Effector memory CD4-positive, alpha-beta T cell (primary cell): Measurements from ENCODE around the gene SAMSN1.

ENCODE experiments used
- DNase-seq, 3 donors: peaks; one replicate each; pipeline ENCODE4 v3.0.0-alpha.2; 2020
- H3K27ac ChIP-seq: 2 replicates; pipeline ENCODE4 v1.7.0; 2013; ENCODE audit warnings: mild to moderate bottlenecking, low read length, moderate library complexity; ENCODE audit not compliant: insufficient read depth, poor library complexity, severe bottlenecking
- H3K27me3 ChIP-seq: replicated peaks from 2 replicates; pipeline ENCODE4 v1.7.0; 2013; ENCODE audit warnings: mild to moderate bottlenecking, low read length; ENCODE audit not compliant: insufficient read depth, control insufficient read depth, poor library complexity, severe bottlenecking
- H3K36me3 ChIP-seq: 2 replicates; pipeline ENCODE4 v1.7.0; 2013; ENCODE audit warnings: mild to moderate bottlenecking, low read length, moderate library complexity; ENCODE audit not compliant: control insufficient read depth, insufficient read depth
- H3K4me1 ChIP-seq: 2 replicates; pipeline ENCODE4 v1.7.0; 2013; ENCODE audit warnings: low read length, mild to moderate bottlenecking; ENCODE audit not compliant: control insufficient read depth, insufficient read depth, poor library complexity, severe bottlenecking
- H3K4me3 ChIP-seq: 2 replicates; pipeline ENCODE4 v1.7.0; 2013; ENCODE audit warnings: low read length, low read depth, mild to moderate bottlenecking; ENCODE audit not compliant: insufficient read depth, poor library complexity, severe bottlenecking
- H3K9me3 ChIP-seq: 2 replicates; pipeline ENCODE4 v1.7.0; 2013; ENCODE audit warnings: mild to moderate bottlenecking, low read length, moderate library complexity; ENCODE audit not compliant: control insufficient read depth

Gene SAMSN1

GRCh38 chr21:14584357-14585095, 38.4 kb upstream of the SAMSN1 start:
- H3K9me3 ChIP-seq, result no peaks in the 10 kb centered on the region
- no peaks in the 10 kb centered on the region for H3K27me3 ChIP-seq
- H3K27ac ChIP-seq, result no peak overlapping the region
- no peaks in the 10 kb centered on the region for H3K4me1 ChIP-seq
- no peaks in the 10 kb centered on the region for H3K36me3 ChIP-seq
- DNase-seq, result no peak
- H3K4me3 ChIP-seq, result no peak overlapping the region

- Histone ChIP-seq H3K36me3 (no peaks in the 10 kb centered on the region), H3K27me3 (no peaks in the 10 kb centered on the region), H3K4me1 (no peaks in the 10 kb centered on the region), H3K27ac (no peak overlapping the region), H3K9me3 (no peaks in the 10 kb centered on the region), H3K4me3 (no peak overlapping the region)
- DNase-seq, result no peak
These were observed 37.6 kb upstream of the SAMSN1 start for GRCh38 chr21:14583629-14584255.

- no peaks in the 10 kb centered on the region for H3K36me3 ChIP-seq
- H3K9me3 ChIP-seq, result no peaks in the 10 kb centered on the region
- H3K4me1 ChIP-seq, result no peaks in the 10 kb centered on the region
- DNase-seq, result no peak
- H3K27ac ChIP-seq, result no peak overlapping the region
- H3K27me3 ChIP-seq, result no peaks in the 10 kb centered on the region
- no peak overlapping the region for H3K4me3 ChIP-seq
These were observed 37.0 kb upstream of the SAMSN1 start for GRCh38 chr21:14582934-14583628.

- Histone ChIP-seq H3K27ac (no peak overlapping the region), H3K36me3 (no peaks in the 10 kb centered on the region), H3K9me3 (no peaks in the 10 kb centered on the region), H3K4me1 (no peaks in the 10 kb centered on the region), H3K27me3 (no peaks in the 10 kb centered on the region), H3K4me3 (peak overlapping the region; percentile 29)
- peak in 2 of 3 donors; percentile 6 for DNase-seq
These were observed 35.9 kb upstream of the SAMSN1 start for GRCh38 chr21:14581902-14582457.

DNA sequence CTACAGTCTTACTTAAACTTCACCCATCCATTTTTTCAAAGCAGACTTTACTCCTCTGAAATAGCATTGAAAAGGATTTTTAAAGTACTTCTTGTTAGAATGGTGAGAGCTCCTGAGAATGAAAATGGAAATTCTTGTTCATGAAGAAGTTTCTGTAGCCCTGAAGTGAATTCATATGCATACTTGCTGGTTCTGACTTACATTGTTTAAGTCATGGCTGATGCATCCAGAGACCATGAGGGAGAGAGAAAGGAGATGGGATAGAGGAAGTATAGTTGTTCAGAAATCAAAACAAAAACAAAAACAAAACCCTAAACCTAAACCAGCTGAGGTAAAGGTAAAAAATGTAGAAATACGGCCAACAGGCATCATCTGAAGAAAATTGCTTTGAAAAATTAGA, 27.1 kb upstream of the SAMSN1 start:
- no peak for DNase-seq
- Histone ChIP-seq H3K27me3 (no peaks in the 10 kb centered on the region), H3K9me3 (no peaks in the 10 kb centered on the region), H3K36me3 (no peaks in the 10 kb centered on the region), H3K4me3 (no peak overlapping the region), H3K27ac (no peak overlapping the region), H3K4me1 (no peaks in the 10 kb centered on the region)

DNA sequence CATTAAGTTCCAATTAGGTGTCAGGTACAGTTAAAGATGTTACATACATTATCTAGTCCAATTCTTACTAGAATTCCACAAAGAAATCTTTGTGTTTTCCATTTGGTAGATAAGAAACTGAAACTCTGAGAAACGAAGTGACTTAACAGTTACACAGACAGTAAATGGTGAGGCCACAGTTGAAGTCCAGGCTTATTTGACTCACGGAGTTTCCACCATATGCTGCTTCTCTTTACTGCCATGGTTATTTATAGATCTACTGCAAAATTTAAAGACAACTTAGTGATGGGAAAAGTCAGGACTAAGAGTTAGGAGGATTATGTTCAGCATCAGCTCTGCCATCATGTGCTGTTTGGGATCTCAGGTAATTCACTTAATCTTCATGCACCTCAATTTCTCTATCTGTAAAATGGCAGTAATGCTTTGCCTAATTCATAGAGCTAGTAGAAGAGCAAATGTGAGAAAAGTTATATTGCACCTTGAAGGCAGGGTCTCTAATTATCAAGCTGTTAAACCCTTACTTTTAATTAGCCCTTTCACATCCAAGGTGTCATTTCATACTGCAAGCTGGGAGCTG, 26.2 kb upstream of the SAMSN1 start:
- Histone ChIP-seq H3K4me3 (no peak overlapping the region), H3K4me1 (no peaks in the 10 kb centered on the region)

GRCh38 chr21:14569868-14570267, 23.8 kb upstream of the SAMSN1 start:
- no peak overlapping the region for H3K4me3 ChIP-seq
- no peaks in the 10 kb centered on the region for H3K36me3 ChIP-seq
- no peaks in the 10 kb centered on the region for H3K27me3 ChIP-seq
- no peak for DNase-seq
- H3K9me3 ChIP-seq, result no peaks in the 10 kb centered on the region
- no peak overlapping the region for H3K27ac ChIP-seq
- H3K4me1 ChIP-seq, result no peaks in the 10 kb centered on the region

More for the DNA sequence above, 26.2 kb upstream of the SAMSN1 start:
- DNase-seq, result no peak
- no peaks in the 10 kb centered on the region for H3K36me3 ChIP-seq
- H3K27ac ChIP-seq, result no peak overlapping the region
- no peaks in the 10 kb centered on the region for H3K9me3 ChIP-seq
- H3K27me3 ChIP-seq, result no peaks in the 10 kb centered on the region

DNA sequence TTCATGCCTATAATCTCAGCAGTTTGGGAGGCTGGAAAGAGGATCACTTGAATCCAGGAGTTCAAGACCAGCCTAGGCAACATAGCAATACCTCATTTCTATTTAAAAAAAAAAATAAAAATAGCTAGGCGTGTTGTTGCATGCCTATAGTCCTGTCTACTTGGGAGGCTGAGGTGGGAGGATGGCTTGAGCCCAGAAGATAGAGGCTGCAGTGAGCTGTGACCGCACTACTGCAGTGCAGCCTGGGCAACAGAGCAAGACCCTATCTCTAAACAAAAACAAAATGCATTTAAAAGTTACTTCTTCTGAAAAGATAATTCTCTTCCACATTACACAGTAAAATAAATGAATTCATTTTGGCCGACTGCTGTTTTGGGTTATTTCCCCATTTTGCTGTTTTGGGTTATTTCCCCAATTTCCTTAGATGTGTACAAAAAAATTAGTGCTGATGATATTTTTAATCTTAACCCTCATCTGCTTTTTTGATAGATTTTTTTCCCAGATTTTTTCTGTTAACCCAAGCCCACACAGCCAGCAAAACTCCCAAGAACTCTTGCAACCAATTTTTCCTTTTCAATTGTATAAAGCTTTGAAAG, 23.0 kb upstream of the SAMSN1 start:
- no peak overlapping the region for H3K27ac ChIP-seq
- H3K4me3 ChIP-seq, result no peak overlapping the region
- H3K36me3 ChIP-seq, result no peaks in the 10 kb centered on the region
- no peaks in the 10 kb centered on the region for H3K27me3 ChIP-seq
- H3K9me3 ChIP-seq, result no peaks in the 10 kb centered on the region
- H3K4me1 ChIP-seq, result no peaks in the 10 kb centered on the region
- DNase-seq, result no peak

- Histone ChIP-seq H3K36me3 (no peaks in the 10 kb centered on the region), H3K27me3 (no peaks in the 10 kb centered on the region), H3K4me1 (no peaks in the 10 kb centered on the region), H3K4me3 (no peak overlapping the region), H3K9me3 (no peaks in the 10 kb centered on the region), H3K27ac (no peak overlapping the region)
- no peak for DNase-seq
These were observed 21.5 kb upstream of the SAMSN1 start for GRCh38 chr21:14567331-14568279.
